Trophoblast cell (in vitro differentiated cells and primary cell): ENCODE results near the gene KLK2.

Experiments used
- DNase-seq, 2 donors: peaks; one replicate each; pipeline ENCODE4 v3.0.0-alpha.2; 2016
- H2AFZ ChIP-seq: 2 replicates; pipeline ENCODE4 v1.6.1; 2013; ENCODE audit warnings: low read length, moderate library complexity, mild to moderate bottlenecking; ENCODE audit not compliant: insufficient read depth, poor library complexity
- H2AK5ac ChIP-seq: 2 replicates; pipeline ENCODE4 v1.6.1; 2013; ENCODE audit warnings: mild to moderate bottlenecking, low read length
- H2BK120ac ChIP-seq: 2 replicates; pipeline ENCODE4 v1.6.1; 2013; ENCODE audit warnings: low read length, mild to moderate bottlenecking, moderate library complexity; ENCODE audit not compliant: insufficient read depth, poor library complexity
- H2BK12ac ChIP-seq: 2 replicates; pipeline ENCODE4 v1.6.1; 2013; ENCODE audit warnings: mild to moderate bottlenecking, low read length, moderate library complexity
- H2BK5ac ChIP-seq: 2 replicates; pipeline ENCODE4 v1.6.1; 2013; ENCODE audit warnings: low read length, low read depth, moderate library complexity, mild to moderate bottlenecking; ENCODE audit not compliant: poor library complexity
- H3K14ac ChIP-seq: 2 replicates; pipeline ENCODE4 v1.6.1; 2013; ENCODE audit warnings: mild to moderate bottlenecking, low read length
- H3K18ac ChIP-seq: 2 replicates; pipeline ENCODE4 v1.6.1; 2013; ENCODE audit warnings: mild to moderate bottlenecking, low read length
- H3K23ac ChIP-seq: 2 replicates; pipeline ENCODE4 v1.6.1; 2013; ENCODE audit warnings: low read length
- H3K27ac ChIP-seq: 2 replicates; pipeline ENCODE4 v1.5.1; 2013; ENCODE audit warnings: low read depth, mild to moderate bottlenecking, inconsistent platforms, low read length, moderate library complexity
- H3K27me3 ChIP-seq: 2 replicates; pipeline ENCODE4 v1.6.1; 2013; ENCODE audit warnings: inconsistent platforms, mild to moderate bottlenecking, low read length, moderate library complexity; ENCODE audit not compliant: insufficient read depth
- H3K36me3 ChIP-seq, 2 experiments: 1 replicate in 1 of 2; 2 replicates in 1 of 2; pipeline ENCODE4 v1.6.1; 2013; ENCODE audit warnings: low read length in 2 of 2, mild to moderate bottlenecking in 2 of 2, moderate library complexity in 1 of 2; ENCODE audit not compliant: insufficient read depth in 2 of 2, control insufficient read depth in 1 of 2
- H3K4ac ChIP-seq: 2 replicates; pipeline ENCODE4 v1.6.1; 2013; ENCODE audit warnings: low read depth, mild to moderate bottlenecking, low read length, moderate library complexity
- H3K4me1 ChIP-seq, 2 experiments: 1 replicate in 1 of 2; 2 replicates in 1 of 2; pipeline ENCODE4 v1.6.1; 2013; ENCODE audit warnings: low read length in 2 of 2, mild to moderate bottlenecking in 2 of 2, moderate library complexity in 1 of 2; ENCODE audit not compliant: insufficient read depth in 2 of 2, control insufficient read depth in 1 of 2
- H3K4me2 ChIP-seq: 2 replicates; pipeline ENCODE4 v1.6.1; 2013; ENCODE audit warnings: inconsistent platforms, mild to moderate bottlenecking, low read length, moderate library complexity
- H3K4me3 ChIP-seq: 2 replicates; pipeline ENCODE4 v1.5.1; 2013; ENCODE audit warnings: mild to moderate bottlenecking, low read depth, low read length, inconsistent platforms
- H3K79me1 ChIP-seq: one replicate; pipeline ENCODE4 v1.6.1; 2013; ENCODE audit warnings: low read length
- H3K79me2 ChIP-seq: 2 replicates; pipeline ENCODE4 v1.6.1; 2013; ENCODE audit warnings: low read length, mild to moderate bottlenecking; ENCODE audit not compliant: control insufficient read depth, insufficient read depth, poor library complexity
- H3K9ac ChIP-seq: 2 replicates; pipeline ENCODE4 v1.6.1; 2013; ENCODE audit warnings: mild to moderate bottlenecking, low read length
- H3K9me3 ChIP-seq: 2 replicates; pipeline ENCODE4 v1.6.1; 2013; ENCODE audit warnings: low read depth, mild to moderate bottlenecking, control low read depth, inconsistent platforms, low read length; ENCODE audit not compliant: insufficient read depth
- H4K12ac ChIP-seq: 2 replicates; pipeline ENCODE4 v1.6.1; 2013; ENCODE audit warnings: low read depth, mild to moderate bottlenecking, low read length, moderate library complexity
- H4K8ac ChIP-seq: 2 replicates; pipeline ENCODE4 v1.6.1; 2013; ENCODE audit warnings: low read depth, mild to moderate bottlenecking, low read length, moderate library complexity
- H4K91ac ChIP-seq: one replicate; pipeline ENCODE4 v1.6.1; 2013; ENCODE audit warnings: low read depth, mild to moderate bottlenecking, low read length, moderate library complexity
- WGBS: extraction: QIAGEN DNeasy Blood & Tissue Kit; methylation state at CpG from one replicate; pipeline ENCODE4 v1.1.7; 2013; ENCODE audit warnings: missing lambda C conversion rate; ENCODE audit not compliant: insufficient read length, insufficient coverage; ENCODE audit errors: extremely low coverage; 5-methylcytosine and 5-hydroxymethylcytosine counted together

KLK2 gene

DNA sequence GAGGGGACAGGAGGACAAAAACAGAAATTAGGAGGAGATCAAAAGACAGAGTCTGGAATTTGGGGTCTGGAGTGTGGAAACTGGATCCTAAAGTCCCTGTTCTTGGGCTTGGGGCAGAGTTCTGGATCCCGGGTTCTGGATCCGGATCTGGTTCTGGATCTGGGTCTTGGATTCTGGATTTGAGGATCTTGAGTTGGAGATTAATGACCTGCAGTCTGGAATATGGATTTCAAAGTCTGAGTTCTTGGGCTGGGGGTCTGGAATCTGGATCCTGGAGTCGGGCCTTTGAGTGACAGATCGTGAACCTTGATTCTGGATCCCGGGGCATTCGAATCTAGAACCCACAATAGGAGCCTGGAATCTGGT, 39.5 kb upstream of the KLK2 start:
- no peak overlapping the region for H3K14ac ChIP-seq
- no peaks in the 10 kb centered on the region for H3K9me3 ChIP-seq
- no peak overlapping the region for H4K8ac ChIP-seq
- no peak overlapping the region for H3K23ac ChIP-seq
- H2BK120ac ChIP-seq: no peak overlapping the region
- no peak overlapping the region for H2BK5ac ChIP-seq
- H3K4ac ChIP-seq: no peak overlapping the region
- no peak overlapping the region for H4K12ac ChIP-seq
- H3K27me3 ChIP-seq: no peaks in the 10 kb centered on the region
- DNase-seq: no peak
- H2AFZ ChIP-seq: no peak overlapping the region
- peaks cover 5 to 7% of the 10 kb centered on the region in 2 experiments for H3K4me1 ChIP-seq
- no peak overlapping the region for H4K91ac ChIP-seq
- H3K27ac ChIP-seq: no peak overlapping the region
- H2BK12ac ChIP-seq: no peak overlapping the region
- no peak overlapping the region for H3K4me2 ChIP-seq
- no peak overlapping the region for H2AK5ac ChIP-seq
- peaks cover 4% of the 10 kb centered on the region for H3K79me1 ChIP-seq
- H3K4me3 ChIP-seq: no peak overlapping the region
- no peaks in the 10 kb centered on the region for H3K36me3 ChIP-seq
- no peak overlapping the region for H3K18ac ChIP-seq
- H3K9ac ChIP-seq: no peak overlapping the region
- H3K79me2 ChIP-seq: peaks cover 4% of the 10 kb centered on the region
- no CpG with 5 or more reads among the region's 6 CpGs for WGBS

DNA sequence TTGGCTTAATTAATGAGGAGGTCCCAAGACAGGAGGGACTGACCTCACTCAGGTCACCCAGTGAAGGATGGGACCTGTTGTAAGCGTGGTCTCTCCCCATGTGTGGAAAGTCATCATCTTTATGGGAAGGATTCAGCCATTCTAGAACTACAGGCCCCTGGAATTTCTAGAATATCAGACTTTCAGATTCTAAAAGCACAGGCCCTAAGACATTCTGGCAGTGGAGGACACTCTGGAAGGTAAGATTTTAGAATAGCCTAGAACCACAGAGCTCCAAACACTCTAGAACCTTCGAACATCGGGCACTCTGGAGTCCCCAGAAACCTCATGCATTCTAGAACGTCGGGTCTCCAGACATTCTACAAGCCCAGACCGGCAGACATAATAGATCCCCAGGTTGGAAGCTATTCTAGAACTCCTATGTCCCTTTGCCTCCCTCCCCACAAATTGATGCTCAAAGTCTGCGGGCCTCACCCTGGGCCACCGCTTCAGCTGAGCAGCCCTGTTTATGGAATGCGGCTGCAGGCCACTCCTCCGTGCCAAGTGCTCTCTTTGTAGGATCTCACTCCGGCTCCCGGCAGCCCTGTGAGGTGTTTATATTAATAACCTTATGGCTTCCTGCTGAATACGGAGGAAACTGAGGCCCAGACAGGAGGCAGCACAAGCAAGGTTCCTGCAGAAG, 38.0 kb upstream of the KLK2 start:
- Histone ChIP-seq H4K8ac (peak overlapping the region; percentile 77), H3K18ac (peak overlapping the region; percentile 55), H3K9me3 (no peaks in the 10 kb centered on the region), H3K23ac (no peak overlapping the region), H4K12ac (no peak overlapping the region), H3K4me1 (peaks cover 5 to 7% of the 10 kb centered on the region in 2 experiments), H2AK5ac (no peak overlapping the region), H4K91ac (no peak overlapping the region), H3K14ac (peak overlapping the region; percentile 52), H2AFZ (peak overlapping the region; percentile 98), H3K4me3 (peak overlapping the region; percentile 75), H3K27ac (no peak overlapping the region), H3K79me2 (peaks cover 4% of the 10 kb centered on the region), H3K9ac (no peak overlapping the region), H2BK5ac (no peak overlapping the region), H3K36me3 (no peaks in the 10 kb centered on the region), H2BK120ac (no peak overlapping the region), H3K79me1 (peaks cover 4% of the 10 kb centered on the region), H3K27me3 (no peaks in the 10 kb centered on the region), H2BK12ac (no peak overlapping the region), H3K4ac (no peak overlapping the region), H3K4me2 (peak overlapping the region; percentile 90)
- DNase-seq: no peak
- WGBS: no CpG with 5 or more reads among the region's 13 CpGs

DNA sequence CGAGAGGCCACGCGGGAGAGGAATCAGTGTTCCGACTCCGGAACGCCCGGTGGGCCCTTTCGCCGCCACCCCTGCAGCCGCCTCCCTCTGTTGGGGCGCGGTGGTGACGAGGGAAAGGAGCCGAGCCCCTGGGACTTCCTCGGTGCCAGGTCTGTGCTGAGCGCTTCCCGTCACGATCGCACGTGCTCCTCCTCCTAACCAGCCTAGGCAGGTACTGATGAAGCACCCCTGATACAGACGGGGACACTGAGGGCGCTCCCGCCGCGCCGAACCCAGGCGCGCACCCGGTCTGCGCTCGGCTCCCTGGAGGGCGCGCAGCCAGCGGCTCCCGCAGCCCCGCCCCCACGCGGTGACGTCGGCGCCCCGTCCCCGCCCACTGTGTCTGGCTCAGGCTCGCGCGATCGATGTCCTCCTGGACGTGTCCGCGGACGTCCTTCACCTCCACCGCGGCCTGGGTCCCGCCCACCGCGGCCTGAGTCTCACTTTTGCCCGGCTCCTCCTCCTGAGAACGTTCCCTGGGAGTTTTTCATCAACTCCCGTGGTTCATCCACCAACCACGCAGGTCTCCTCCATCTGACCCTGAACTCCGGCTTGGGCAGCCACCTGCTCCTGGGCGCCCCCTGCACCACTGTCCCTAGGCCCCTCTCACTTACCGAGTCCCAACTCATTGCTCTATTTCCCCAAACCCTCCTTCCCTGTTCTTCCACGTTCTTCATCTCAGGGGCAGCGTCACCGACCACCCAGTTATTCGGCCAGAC, 37.3 kb upstream of the KLK2 start:
- H2BK12ac ChIP-seq: no peak overlapping the region
- peak overlapping the region; percentile 77 for H4K8ac ChIP-seq
- no peak overlapping the region for H2AK5ac ChIP-seq
- no peak overlapping the region for H2BK5ac ChIP-seq
- no peaks in the 10 kb centered on the region for H3K36me3 ChIP-seq
- H3K9me3 ChIP-seq: no peaks in the 10 kb centered on the region
- peak overlapping the region; percentile 52 for H3K14ac ChIP-seq
- no peak overlapping the region for H3K23ac ChIP-seq
- H3K27me3 ChIP-seq: no peaks in the 10 kb centered on the region
- peaks cover 4% of the 10 kb centered on the region for H3K79me2 ChIP-seq
- peak overlapping the region; percentile 90 for H3K4me2 ChIP-seq
- no peak overlapping the region for H2BK120ac ChIP-seq
- peak overlapping the region; percentile 55 for H3K18ac ChIP-seq
- H3K27ac ChIP-seq: no peak overlapping the region
- DNase-seq: peak; percentile 25 to 43
- H3K9ac ChIP-seq: peak overlapping the region; percentile 75
- peak overlapping the region; percentile 20 for H4K91ac ChIP-seq
- H3K79me1 ChIP-seq: peaks cover 4% of the 10 kb centered on the region
- peaks cover 5 to 7% of the 10 kb centered on the region in 2 experiments for H3K4me1 ChIP-seq
- no CpG with 5 or more reads among the region's 67 CpGs for WGBS
- H3K4me3 ChIP-seq: peak overlapping the region; percentile 75
- H3K4ac ChIP-seq: no peak overlapping the region
- peak overlapping the region; percentile 60 for H4K12ac ChIP-seq
- H2AFZ ChIP-seq: peak overlapping the region; percentile 98

DNA sequence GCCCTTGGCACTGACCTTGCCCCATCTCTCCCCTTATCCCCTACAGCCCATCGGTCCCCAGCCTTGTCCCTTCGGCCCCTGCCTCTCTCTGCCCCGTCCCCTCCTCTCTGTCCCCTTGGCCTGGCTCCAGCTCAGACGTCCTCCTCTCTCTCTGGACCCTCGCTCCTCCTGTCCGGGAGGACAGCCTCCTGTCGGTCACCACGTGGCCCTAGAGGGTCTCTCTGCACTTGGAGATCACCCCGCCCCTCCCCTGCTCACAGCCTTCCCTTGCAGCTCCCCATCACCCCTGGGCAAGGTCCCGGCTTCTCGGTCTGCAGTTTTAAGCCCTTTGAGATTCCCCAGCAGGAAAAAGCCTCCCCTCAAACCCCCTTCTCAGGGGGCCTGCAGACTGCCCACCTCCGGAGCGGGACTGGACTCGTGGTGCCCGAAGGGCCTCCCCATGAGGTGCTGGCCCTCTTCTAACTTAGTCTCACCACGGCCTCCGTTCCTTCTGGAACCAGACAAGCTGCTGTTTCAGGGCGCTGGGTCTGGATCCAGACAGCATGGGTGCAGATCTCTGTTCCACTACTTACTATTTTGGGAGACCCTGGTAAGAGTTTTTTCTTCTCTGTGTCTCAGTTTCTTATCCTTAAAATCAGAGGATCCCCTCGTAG, 36.6 kb upstream of the KLK2 start:
- Histone ChIP-seq H4K8ac (peak overlapping the region; percentile 25), H3K36me3 (no peaks in the 10 kb centered on the region), H3K4me2 (peak overlapping the region; percentile 90), H4K12ac (no peak overlapping the region), H3K27me3 (no peaks in the 10 kb centered on the region), H3K79me2 (peaks cover 4% of the 10 kb centered on the region), H3K9ac (no peak overlapping the region), H3K4me3 (no peak overlapping the region), H2BK5ac (no peak overlapping the region), H3K9me3 (no peaks in the 10 kb centered on the region), H4K91ac (no peak overlapping the region), H3K79me1 (peaks cover 4% of the 10 kb centered on the region), H3K23ac (no peak overlapping the region), H2AFZ (no peak overlapping the region), H2BK120ac (no peak overlapping the region), H3K4ac (no peak overlapping the region), H3K27ac (no peak overlapping the region), H2BK12ac (no peak overlapping the region), H2AK5ac (no peak overlapping the region), H3K18ac (no peak overlapping the region), H3K4me1 (peaks cover 5 to 7% of the 10 kb centered on the region in 2 experiments), H3K14ac (no peak overlapping the region)
- no peak for DNase-seq
- whole genome bisulfite sequencing: no CpG with 5 or more reads among the region's 19 CpGs
